ENCODE data around the gene CNTN4. TPM values are rescaled to one million over a fixed set of nuclear protein-coding genes. Genes with fewer than 3 reads are reported as not detected.

CNTN4 gene
- polyA plus RNA-seq, 1 donor (not counting 4 experiments of a cell fraction or from before 2014, with no cell fraction given): not detected

- no peak overlapping the region for H2AFZ ChIP-seq (ENCODE audit: control insufficient read depth, low read length)
- no peaks in the 10 kb centered on the region for H3K79me2 ChIP-seq (ENCODE audit: control insufficient read depth, insufficient read depth, low read length)
- no peaks in the 10 kb centered on the region for H3K9me3 ChIP-seq (ENCODE audit: control insufficient read depth, low read depth, low read length)
- no peak for FAIRE-seq
- no peaks in the 10 kb centered on the region for H3K36me3 ChIP-seq (ENCODE audit: control insufficient read depth in 2 of 2, extremely low read depth in 1 of 2, insufficient read depth in 2 of 2, low read length in 2 of 2)
- dilution Hi-C loops (cut with MboI; ENCODE audit: extremely low pct_ligation_motif_present, low sequenced_read_pairs): no loop called here
- H3K9ac ChIP-seq (ENCODE audit: control insufficient read depth, extremely low read depth, insufficient read depth, low read length): no peak overlapping the region
- H3K9me1 ChIP-seq (ENCODE audit: control insufficient read depth, extremely low read depth, insufficient read depth, low read length): no peaks in the 10 kb centered on the region
- H3K4me3 ChIP-seq (ENCODE audit: control insufficient read depth in 2 of 3, extremely low read depth in 1 of 3, insufficient read depth in 2 of 3, low read depth in 1 of 3, low read length in 3 of 3): no peak overlapping the region
- H3K4me2 ChIP-seq (ENCODE audit: control insufficient read depth, extremely low read depth, insufficient read depth, low read depth, low read length): no peak overlapping the region
- no peak for DNase-seq (ENCODE audit: low read depth, low spot score)
- TF ChIP-seq EZH2 (IDR thresholded peaks at IDR 0.05; ENCODE audit: low read length) (no peak), CTCF (optimal IDR thresholded peaks at IDR 0.05 in 1 of 3, IDR thresholded peaks at IDR 0.05 in 1 of 3, conservative IDR thresholded peaks at IDR 0.05 in 1 of 3; ENCODE audit: extremely low read depth in 1 of 3, insufficient read depth in 2 of 3, low read length in 3 of 3) (no peak)
- H3K27ac ChIP-seq (ENCODE audit: control insufficient read depth, insufficient read depth, low read length): no peak overlapping the region
- no peaks in the 10 kb centered on the region for H3K27me3 ChIP-seq (ENCODE audit: control insufficient read depth, extremely low read depth, insufficient read depth, low read length)
- H4K20me1 ChIP-seq (ENCODE audit: control insufficient read depth, extremely low read depth, insufficient read depth, low read length): no peaks in the 10 kb centered on the region
- H3K4me1 ChIP-seq (ENCODE audit: control insufficient read depth, extremely low read depth, insufficient read depth, low read length): no peaks in the 10 kb centered on the region
Observed at GRCh38 chr3:2090095-2090911, 8.4 kb upstream of the CNTN4 start.

GRCh38 chr3:2092758-2093157, 5.9 kb upstream of the CNTN4 start:
- Histone ChIP-seq H3K27me3 (ENCODE audit: control insufficient read depth, extremely low read depth, insufficient read depth, low read length) (peaks cover 16% of the 10 kb centered on the region), H3K4me2 (ENCODE audit: control insufficient read depth, extremely low read depth, insufficient read depth, low read depth, low read length) (no peak overlapping the region), H3K9me1 (ENCODE audit: control insufficient read depth, extremely low read depth, insufficient read depth, low read length) (no peaks in the 10 kb centered on the region), H2AFZ (ENCODE audit: control insufficient read depth, low read length) (no peak overlapping the region), H4K20me1 (ENCODE audit: control insufficient read depth, extremely low read depth, insufficient read depth, low read length) (no peaks in the 10 kb centered on the region), H3K79me2 (ENCODE audit: control insufficient read depth, insufficient read depth, low read length) (no peaks in the 10 kb centered on the region), H3K4me1 (ENCODE audit: control insufficient read depth, extremely low read depth, insufficient read depth, low read length) (no peaks in the 10 kb centered on the region), H3K4me3 (ENCODE audit: control insufficient read depth in 2 of 3, extremely low read depth in 1 of 3, insufficient read depth in 2 of 3, low read depth in 1 of 3, low read length in 3 of 3) (no peak overlapping the region), H3K27ac (ENCODE audit: control insufficient read depth, insufficient read depth, low read length) (no peak overlapping the region), H3K9ac (ENCODE audit: control insufficient read depth, extremely low read depth, insufficient read depth, low read length) (no peak overlapping the region), H3K36me3 (ENCODE audit: control insufficient read depth in 2 of 2, extremely low read depth in 1 of 2, insufficient read depth in 2 of 2, low read length in 2 of 2) (no peaks in the 10 kb centered on the region), H3K9me3 (ENCODE audit: control insufficient read depth, low read depth, low read length) (no peaks in the 10 kb centered on the region)
- TF ChIP-seq EZH2 (IDR thresholded peaks at IDR 0.05; ENCODE audit: low read length): no peak
- FAIRE-seq (no peak), DNase-seq (ENCODE audit: low read depth, low spot score) (no peak)
- dilution Hi-C loops (cut with MboI; ENCODE audit: extremely low pct_ligation_motif_present, low sequenced_read_pairs): no loop called here

Data from keratinocyte (primary cell).